Gastroesophageal sphincter (tissue), 4 donors: ENCODE results near the gene VTI1A. TPM values are rescaled to one million over a fixed set of nuclear protein-coding genes. Genes with fewer than 3 reads are reported as not detected.

Experiments used
- ATAC-seq: fragments of 150-250 bp; one replicate; pipeline ENCODE4 v1.9.1; 2016; ENCODE audit warnings: mild to moderate bottlenecking, moderate library complexity
- H3K27ac ChIP-seq, 4 donors: fragments of 200-600 bp; sonication (generic) in 3 of 4; 1 replicate in 3 of 4; 2 replicates in 1 of 4; pipeline ENCODE4 v1.5.1; 2016 to 2019
- H3K27me3 ChIP-seq: fragments of 200-600 bp; sonication (generic); one replicate; pipeline ENCODE4 v1.5.1; 2019
- H3K36me3 ChIP-seq, 2 donors: fragments of 200-600 bp; sonication (generic); one replicate each; pipeline ENCODE4 v1.5.1; 2019; ENCODE audit warnings: control low read depth in 1 of 2
- H3K4me1 ChIP-seq, 3 donors: fragments of 200-600 bp; sonication (generic); 1 replicate in 2 of 3; 2 replicates in 1 of 3; pipeline ENCODE4 v1.5.1; 2016 to 2019; ENCODE audit warnings: control low read depth in 2 of 3
- H3K4me3 ChIP-seq, 2 donors: fragments of 200-600 bp; sonication (generic); one replicate each; pipeline ENCODE4 v1.5.1; 2019; ENCODE audit warnings: mild to moderate bottlenecking in 1 of 2, moderate library complexity in 1 of 2
- H3K9me3 ChIP-seq, 3 donors: fragments of 200-600 bp; sonication (generic); one replicate each; pipeline ENCODE4 v1.5.1; 2017 to 2019; ENCODE audit warnings: control low read depth in 2 of 3
- CTCF ChIP-seq, 4 experiments: fragments of 200-600 bp in 2 of 4; fragments of 450-650 bp in 2 of 4; sonication (generic) in 1 of 4; IDR thresholded peaks; one replicate each; pipeline ENCODE4 v1.5.1; 2017 to 2019; ENCODE audit warnings: antibody characterized with exemption in 4 of 4, mild to moderate bottlenecking in 2 of 4, moderate library complexity in 2 of 4
- EP300 ChIP-seq: sonication (generic); formaldehyde crosslinking; IDR thresholded peaks from one replicate; pipeline ENCODE4 v1.6.1; 2017; ENCODE audit warnings: antibody characterized with exemption, mild to moderate bottlenecking
- POLR2A ChIP-seq, 2 donors: fragments of 450-650 bp; IDR thresholded peaks; one replicate each; pipeline ENCODE4 v1.6.1; 2017; ENCODE audit warnings: antibody characterized with exemption in 2 of 2, mild to moderate bottlenecking in 2 of 2, moderate library complexity in 1 of 2
- POLR2AphosphoS5 ChIP-seq: sonication (generic); formaldehyde crosslinking; IDR thresholded peaks from one replicate; pipeline ENCODE4 v1.6.1; 2017; ENCODE audit warnings: antibody characterized with exemption
- WGBS, 2 donors: methylation state at CpG; one replicate each; pipeline ENCODE4 v1.1.5; 2018; ENCODE audit warnings: low coverage in 1 of 2; 5-methylcytosine and 5-hydroxymethylcytosine counted together
- total RNA-seq, 4 donors: library from RNA; depleted of rRNA; stranded (reverse); fragments of >200 nt; gene quantifications; one replicate each; pipeline ENCODE4 v1.1.0, GENCODE V29; 2016

Gene VTI1A
- total RNA-seq, 4 donors from 2014 or later, result 19.6 to 81.9 (median 43.1) TPM

GRCh38 chr10:112466802-112467201 is 19.8 kb downstream of the VTI1A start:
- Histone ChIP-seq H3K27ac (no peak overlapping the region), H3K36me3 (peaks cover 2 to 51% of the 10 kb centered on the region in 2 donors), H3K4me1 (peaks cover 0 to 1% (median 0%) of the 10 kb centered on the region in 3 donors), H3K27me3 (no peaks in the 10 kb centered on the region), H3K4me3 (no peak overlapping the region), H3K9me3 (no peaks in the 10 kb centered on the region)
- no peak for ATAC-seq
- TF ChIP-seq CTCF (IDR thresholded peaks at IDR 0.05), result no peak
- no peak for TF ChIP-seq EP300
- no peak for TF ChIP-seq POLR2A (IDR thresholded peaks at IDR 0.05)
- no peak for TF ChIP-seq POLR2AphosphoS5
- WGBS, 2 donors, result 77 to 96% methylated on average over 3 of the region's 3 CpGs

GRCh38 chr10:112467541-112468075 is 20.6 kb downstream of the VTI1A start:
- Histone ChIP-seq H3K27ac (no peak overlapping the region), H3K4me1 (peaks cover 0 to 8% (median 3%) of the 10 kb centered on the region in 3 donors), H3K27me3 (no peaks in the 10 kb centered on the region), H3K9me3 (no peaks in the 10 kb centered on the region), H3K4me3 (no peak overlapping the region), H3K36me3 (peaks cover 2 to 46% of the 10 kb centered on the region in 2 donors)
- no peak for TF ChIP-seq EP300
- no peak for TF ChIP-seq POLR2A (IDR thresholded peaks at IDR 0.05)
- no peak for TF ChIP-seq POLR2AphosphoS5
- TF ChIP-seq CTCF (IDR thresholded peaks at IDR 0.05), result no peak
- ATAC-seq, result no peak
- 80 to 100% methylated on average over 1 of the region's 1 CpG for WGBS, 2 donors

GRCh38 chr10:112471878-112472487 is 25.0 kb downstream of the VTI1A start:
- Histone ChIP-seq H3K27me3 (no peaks in the 10 kb centered on the region), H3K36me3 (peaks cover 0 to 15% of the 10 kb centered on the region in 2 donors), H3K27ac (no peak overlapping the region), H3K9me3 (no peaks in the 10 kb centered on the region), H3K4me3 (no peak overlapping the region), H3K4me1 (peaks cover 0 to 12% (median 3%) of the 10 kb centered on the region in 3 donors)
- WGBS, 2 donors, result 14 to 17% methylated on average over 4 of the region's 4 CpGs
- ATAC-seq, result no peak
- no peak for TF ChIP-seq POLR2AphosphoS5
- TF ChIP-seq CTCF (IDR thresholded peaks at IDR 0.05), result peak; percentile 57 to 62 (median 60)
- TF ChIP-seq EP300, result no peak
- TF ChIP-seq POLR2A (IDR thresholded peaks at IDR 0.05), result no peak

- peaks cover 0 to 12% (median 3%) of the 10 kb centered on the region in 3 donors for H3K4me1 ChIP-seq
- no peak overlapping the region for H3K27ac ChIP-seq
- H3K4me3 ChIP-seq, result no peak overlapping the region
- 51 to 68% methylated on average over 3 of the region's 3 CpGs for WGBS, 2 donors
- H3K9me3 ChIP-seq, result no peaks in the 10 kb centered on the region
- no peaks in the 10 kb centered on the region for H3K27me3 ChIP-seq
- H3K36me3 ChIP-seq, result no peaks in the 10 kb centered on the region
- no peak for TF ChIP-seq EP300
- TF ChIP-seq CTCF (IDR thresholded peaks at IDR 0.05), result peak in 1 of 4 experiments; percentile 31
- no peak for ATAC-seq
Observed at GRCh38 chr10:112475575-112476218, 28.7 kb downstream of the VTI1A start.

- H3K27ac ChIP-seq, result no peak overlapping the region
- H3K9me3 ChIP-seq, result no peaks in the 10 kb centered on the region
- no peak overlapping the region for H3K4me3 ChIP-seq
- H3K27me3 ChIP-seq, result no peaks in the 10 kb centered on the region
- no peak for ATAC-seq
- no peaks in the 10 kb centered on the region for H3K36me3 ChIP-seq
- 69 to 78% methylated on average over 3 of the region's 3 CpGs for WGBS, 2 donors
- TF ChIP-seq CTCF (IDR thresholded peaks at IDR 0.05) (no peak), EP300 (no peak), POLR2AphosphoS5 (no peak), POLR2A (IDR thresholded peaks at IDR 0.05) (no peak)
- H3K4me1 ChIP-seq, result no peaks in the 10 kb centered on the region
Observed at GRCh38 chr10:112481602-112482001, 34.6 kb downstream of the VTI1A start.
